Kidney (tissue), 22 donors: ENCODE measurements around the gene FBXO48. TPM values are rescaled to one million over a fixed set of nuclear protein-coding genes. Genes with fewer than 3 reads are reported as not detected.

Experiments used
- DNase-seq, 5 donors: peaks; one replicate each; pipeline ENCODE4 v3.0.0-alpha.2; 2013 to 2020
- FAIRE-seq: peaks from 2 replicates; lab custom pipeline; 2012; peaks lifted over from hg19 to GRCh38; lab: Jason Lieb, UNC
- H3K27ac ChIP-seq, 2 donors: one replicate each; pipeline ENCODE4 v1.7.0; 2013; ENCODE audit warnings: low read depth in 2 of 2, low read length in 2 of 2, inconsistent platforms in 1 of 2
- H3K27me3 ChIP-seq: one replicate; pipeline ENCODE4 v1.7.1; 2013; ENCODE audit warnings: low read length, inconsistent platforms; ENCODE audit not compliant: control insufficient read depth, insufficient read depth
- H3K36me3 ChIP-seq, 3 donors: one replicate each; pipeline versions ENCODE4 v1.7.0 to v1.7.1; 2013; ENCODE audit warnings: low read length in 3 of 3, control low read depth in 1 of 3, inconsistent platforms in 1 of 3; ENCODE audit not compliant: insufficient read depth in 3 of 3, control insufficient read depth in 2 of 3
- H3K4me1 ChIP-seq, 3 donors: one replicate each; pipeline versions ENCODE4 v1.7.0 to v1.7.1; 2013; ENCODE audit warnings: low read length in 3 of 3, inconsistent platforms in 1 of 3, low read depth in 1 of 3; ENCODE audit not compliant: control insufficient read depth in 2 of 3, insufficient read depth in 2 of 3
- H3K4me3 ChIP-seq, 3 donors: one replicate each; pipeline versions ENCODE4 v1.7.0 to v1.8.1; 2013; ENCODE audit warnings: low read length in 3 of 3, control low read depth in 1 of 3, inconsistent platforms in 1 of 3
- H3K9ac ChIP-seq, 3 donors: one replicate each; pipeline versions ENCODE4 v1.7.0 to v1.7.1; 2013; ENCODE audit warnings: low read length in 3 of 3, control low read depth in 1 of 3, inconsistent platforms in 1 of 3
- H3K9me3 ChIP-seq, 3 donors: one replicate each; pipeline versions ENCODE4 v1.7.0 to v1.7.1; 2013; ENCODE audit warnings: low read length in 3 of 3, control low read depth in 1 of 3, inconsistent platforms in 1 of 3; ENCODE audit not compliant: control insufficient read depth in 2 of 3, insufficient read depth in 1 of 3
- CTCF ChIP-seq: IDR thresholded peaks from 3 replicates; pipeline ENCODE4 v1.5.1; 2012; ENCODE audit warnings: mild to moderate bottlenecking, moderate library complexity, borderline replicate concordance; ENCODE audit not compliant: insufficient read depth; ENCODE audit errors: extremely low read depth
- intact Hi-C: fragments of 100-400 bp; cut with DNase I; formaldehyde crosslinking; loops from one replicate; pipeline ENCODE4 v1.11.1; 2022
- long read RNA-seq, 10 donors: library from polyadenylated mRNA in 1 of 10; unstranded in 1 of 10; transcript quantifications; one replicate each; pipeline ENCODE4 v2.0.0 and lab custom pipeline, GENCODE V29; 2021 to 2026
- polyA plus RNA-seq: library from polyadenylated mRNA; stranded (reverse); fragments of 350-450 nt; fragmentation: Illumina TruSeq; extraction: RNeasy Lipid Tissue Mini Kit (QIAGEN cat#74804); gene quantifications from one replicate; pipeline ENCODE4 v1.2.3, GENCODE V29; 2014; ENCODE audit warnings: low read depth, low replicate concordance; ENCODE audit not compliant: insufficient read depth
- total RNA-seq: library from RNA; stranded (reverse); fragmentation: NEBNext Ultra II Directional; extraction: Animal tissue kit (Norgen Biotek cat#: 25700); gene quantifications from one replicate; pipeline ENCODE4 v1.2.1, GENCODE V29; 2021
- donor health status: control.
- donor health status: control.
- donor health status: control.
- donor health status: control.
- donor health status: control.
- donor health status: DM: yes; HTN: yes; CAD: no.
- donor health status: Normal renal cell carcinoma (clear cell type).

FBXO48 gene
- total RNA-seq: 1.3 TPM
- 0.86 TPM for polyA plus RNA-seq
- long read RNA-seq, donor 1: 0 reads
- long read RNA-seq, donor 2: 0 reads
- long read RNA-seq, donor 3: 0 reads
- long read RNA-seq, donor 4, full-length matches to known transcripts: 1 of 1 reads
- long read RNA-seq, donor 4, partial matches to known transcripts: 0 of 1 reads
- long read RNA-seq, donor 4, other reads (novel, unspliced or antisense): 0 of 1 reads
- long read RNA-seq, donor 5: 0 reads
- long read RNA-seq, donor 6: 0 reads
- long read RNA-seq, donor 7: 0 reads
- long read RNA-seq, donor 8: 0 reads
- long read RNA-seq, donor 9: 0 reads
- long read RNA-seq, donor 10: 0 reads

GRCh38 chr2:68467077-68467960 is at the start of gene FBXO48, which contains the start of gene APLF:
FBXO48 (minus strand) TSS chr2:68467294; CDS start chr2:68465145, 2,149 bp downstream.
APLF (plus strand) TSS chr2:68467585; CDS start chr2:68467732, 147 bp downstream.
- no peak for TF ChIP-seq CTCF
- Histone ChIP-seq H3K4me1 (peaks cover 0 to 5% (median 5%) of the 10 kb centered on the region in 3 donors), H3K27ac (peak within 1 kb of the TSS; percentile 56 to 85), H3K9me3 (no peaks in the 10 kb centered on the region), H3K9ac (peak within 1 kb of the TSS; percentile 88 to 97 (median 91)), H3K36me3 (no peaks in the 10 kb centered on the region), H3K4me3 (peak within 1 kb of the TSS; percentile 93 to 96 (median 95)), H3K27me3 (no peaks in the 10 kb centered on the region)
- DNase-seq (peak; percentile 98 to 100 (median 99)), FAIRE-seq (peak; percentile 99)
- intact Hi-C loops: no loop called here

GRCh38 chr2:68516051-68516955 is 49.2 kb upstream of the FBXO48 start:
- H3K9me3 ChIP-seq: no peaks in the 10 kb centered on the region
- no peak overlapping the region for H3K9ac ChIP-seq
- FAIRE-seq (no peak), DNase-seq (peak in 2 of 5 donors; percentile 21 to 35)
- H3K36me3 ChIP-seq: no peaks in the 10 kb centered on the region
- H3K27me3 ChIP-seq: no peaks in the 10 kb centered on the region
- no peak overlapping the region for H3K27ac ChIP-seq
- intact Hi-C loops: no loop called here
- no peak overlapping the region for H3K4me3 ChIP-seq
- H3K4me1 ChIP-seq: no peaks in the 10 kb centered on the region
- no peak for TF ChIP-seq CTCF

- Histone ChIP-seq H3K9me3 (no peaks in the 10 kb centered on the region), H3K36me3 (no peaks in the 10 kb centered on the region), H3K27ac (no peak overlapping the region), H3K4me3 (no peak overlapping the region), H3K27me3 (no peaks in the 10 kb centered on the region), H3K9ac (no peak overlapping the region), H3K4me1 (no peaks in the 10 kb centered on the region)
- intact Hi-C loops: no loop called here
- no peak for FAIRE-seq
- no peak for DNase-seq
- no peak for TF ChIP-seq CTCF
These were observed 47.3 kb upstream of the FBXO48 start for GRCh38 chr2:68514316-68514929.
